NCI-H82 (cell line): ENCODE measurements around the gene BRINP3.

Experiments
- DNase-seq: peaks from one replicate; lab custom pipeline; 2025; lab: John Stamatoyannopoulos, UW

BRINP3 gene

DNA sequence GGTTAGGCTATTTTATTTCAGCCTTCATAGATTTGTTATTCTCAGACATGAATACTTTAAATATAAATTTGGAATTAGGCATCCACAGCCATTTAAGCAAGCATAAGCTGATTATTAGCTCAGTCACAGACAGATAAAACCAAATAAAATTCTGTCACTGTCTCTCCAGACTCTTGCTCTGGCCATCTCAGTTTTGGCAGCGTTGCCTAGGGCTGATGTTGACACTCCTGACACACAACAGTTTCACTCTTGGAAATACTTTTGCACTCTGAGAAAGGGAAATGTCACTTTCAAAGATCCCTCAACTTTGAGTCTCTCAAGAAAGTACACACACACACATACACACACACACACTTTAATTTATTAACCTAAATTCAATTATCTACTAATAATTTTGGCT, 372.7 kb downstream of the BRINP3 start:
- DNase-seq: peak; percentile 94

DNA sequence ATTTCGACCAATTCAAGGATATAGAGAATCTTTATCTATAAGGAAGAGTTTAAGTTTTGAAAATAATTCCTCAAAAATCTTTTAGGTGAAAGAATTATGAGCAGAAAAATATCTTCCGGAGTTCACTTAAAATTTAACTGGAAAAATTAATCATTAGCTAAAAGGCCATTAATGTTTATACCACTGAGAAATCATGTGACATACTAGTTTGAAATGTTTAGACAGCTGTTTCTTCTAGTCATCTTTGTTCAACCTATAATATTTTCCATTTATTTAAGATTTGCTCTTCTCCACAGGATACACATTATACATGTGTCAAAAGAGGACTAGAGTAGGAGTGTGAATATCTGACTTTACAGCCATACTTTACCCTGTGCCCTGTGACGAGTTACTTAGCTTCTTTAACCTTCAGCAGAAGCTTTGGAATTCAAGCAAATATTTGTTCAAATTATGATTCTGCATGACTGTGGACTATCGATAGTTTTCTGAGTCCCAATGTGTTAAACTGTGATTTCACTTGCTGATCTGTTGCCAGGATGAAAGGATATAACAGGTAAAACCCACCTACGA, 374.8 kb downstream of the BRINP3 start:
- DNase-seq: no peak

DNA sequence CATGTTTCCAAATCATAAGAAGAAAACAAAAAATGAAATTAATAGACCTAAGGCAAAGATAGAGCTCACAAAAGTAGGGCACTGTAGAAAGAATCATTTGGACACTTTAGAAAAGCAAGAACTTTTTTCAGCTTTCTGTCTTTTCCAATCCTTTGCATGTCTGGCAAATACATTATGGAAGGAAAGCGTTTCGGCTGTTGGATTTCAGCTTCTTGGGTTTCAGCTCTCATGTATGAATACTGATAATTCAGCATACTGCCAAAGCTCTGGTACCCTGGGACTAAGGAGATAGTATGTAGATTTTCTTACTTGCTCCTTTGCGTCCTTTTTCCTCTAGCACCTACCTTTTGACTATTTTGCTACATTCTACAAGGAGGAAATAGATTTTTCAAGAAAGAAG, 375.9 kb downstream of the BRINP3 start:
- DNase-seq: no peak

DNA sequence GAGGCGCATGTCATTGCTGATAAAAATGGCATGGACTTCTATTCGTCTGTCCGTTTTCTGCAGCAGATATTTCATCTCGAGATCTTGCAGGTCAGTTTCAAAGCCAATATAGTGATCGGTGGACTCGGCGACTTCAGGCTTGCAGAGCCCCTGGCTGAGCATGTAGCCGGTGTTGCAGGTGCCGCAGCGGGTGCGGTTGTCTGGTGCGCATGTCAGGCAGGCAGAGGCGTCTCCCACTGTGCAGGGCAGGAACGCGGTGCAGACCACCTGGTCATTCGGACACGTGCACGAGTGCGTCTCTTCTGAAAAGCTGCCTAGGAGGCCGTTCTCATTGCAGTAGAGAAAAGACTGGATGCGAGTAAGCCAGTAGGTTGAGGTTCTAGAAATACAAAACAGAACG, 378.9 kb downstream of the BRINP3 start:
- DNase-seq: no peak

DNA sequence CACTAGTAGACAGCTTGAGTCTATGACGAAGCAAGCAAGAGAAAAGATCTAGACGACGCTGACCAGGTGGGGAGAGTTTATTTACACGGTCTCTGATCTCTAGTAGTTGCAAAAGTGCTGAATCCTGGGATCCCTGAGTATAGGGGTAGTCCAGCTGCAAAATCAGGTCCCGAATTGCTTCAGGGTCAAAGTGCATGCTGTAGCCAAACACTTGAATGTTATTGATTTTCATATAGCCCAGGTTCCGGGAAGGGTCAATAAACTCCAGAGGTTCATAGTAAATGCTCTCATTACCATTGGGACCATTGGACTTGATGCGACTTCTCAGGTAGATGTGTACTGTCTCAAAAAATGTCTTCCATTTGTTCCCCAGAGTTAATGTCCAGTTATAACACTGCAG, 379.6 kb downstream of the BRINP3 start:
- DNase-seq: no peak

DNA sequence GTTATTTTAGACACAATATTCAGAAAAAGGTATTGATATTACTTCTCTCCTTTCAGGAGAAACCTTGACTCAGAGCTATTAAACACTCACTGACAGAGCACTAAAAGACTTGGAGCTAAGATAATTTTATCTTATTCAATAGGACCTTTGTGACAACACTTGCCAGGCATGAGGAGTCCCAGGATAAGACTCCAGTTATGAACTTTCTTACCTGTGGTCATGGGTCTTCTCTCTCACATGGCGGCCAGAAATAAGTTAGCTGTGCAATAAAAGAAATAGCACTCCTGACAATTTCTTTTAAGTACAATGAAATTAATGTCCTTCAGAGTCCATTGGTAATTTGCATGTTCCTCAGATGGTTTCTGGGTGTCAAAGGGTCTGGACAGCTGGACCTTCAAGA, 382.1 kb downstream of the BRINP3 start:
- DNase-seq: no peak

DNA sequence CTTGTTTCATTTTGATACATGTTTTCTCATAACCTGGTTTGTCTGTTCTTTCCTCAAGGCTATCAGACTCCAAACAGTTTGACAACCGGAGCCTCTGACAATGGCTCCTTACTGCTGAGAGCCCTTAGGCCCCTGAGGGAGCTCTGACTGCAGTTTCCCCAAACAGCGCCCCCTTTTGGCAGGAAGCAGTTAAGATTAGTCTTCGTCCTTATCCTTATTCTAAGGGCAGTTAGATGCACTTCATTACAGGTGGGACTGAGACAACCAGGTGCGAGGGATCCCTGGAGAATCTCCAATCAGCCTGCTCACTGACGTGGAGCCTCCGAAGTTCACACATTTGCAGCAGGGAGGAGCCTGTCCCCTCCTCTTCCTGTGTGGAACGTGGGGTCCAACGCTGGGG, 393.1 kb downstream of the BRINP3 start:
- DNase-seq: peak; percentile 23

DNA sequence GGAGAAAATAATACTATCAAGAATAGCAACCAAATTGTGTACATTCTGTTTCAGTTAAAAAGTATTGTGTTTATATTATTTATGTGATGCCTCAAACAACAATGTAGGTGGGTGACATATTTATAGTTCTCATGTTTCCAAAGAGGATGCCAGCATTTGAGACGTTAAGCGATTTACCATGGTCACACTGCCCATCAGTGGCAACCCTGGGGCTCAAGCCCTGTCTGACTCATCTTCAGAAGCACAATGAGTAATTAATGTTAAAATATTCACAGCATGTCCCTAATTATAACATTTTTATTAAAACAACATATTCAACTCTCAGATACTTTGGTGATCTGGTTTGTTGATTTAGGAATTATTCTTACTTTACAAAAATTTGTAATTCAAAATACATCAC, 409.4 kb downstream of the BRINP3 start:
- DNase-seq: no peak

DNA sequence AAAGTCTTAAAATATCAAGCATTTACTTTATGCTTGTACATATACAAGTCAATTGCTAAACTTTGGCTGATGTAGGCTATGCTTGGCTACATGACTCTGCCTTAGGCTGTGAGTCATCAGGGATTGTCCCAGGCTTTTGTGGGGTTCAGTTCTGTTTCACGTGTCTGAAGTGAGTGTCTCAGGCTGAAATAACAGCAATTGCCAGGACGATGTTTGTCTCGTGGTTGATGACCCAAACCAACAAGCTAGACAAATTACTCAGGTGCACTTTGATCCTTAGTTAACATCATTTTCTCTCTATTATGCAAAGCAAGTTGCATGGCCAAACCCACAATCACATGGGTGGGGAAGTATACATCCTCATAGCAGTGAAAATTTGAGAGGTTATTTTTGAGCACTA, 410.1 kb downstream of the BRINP3 start:
- no peak for DNase-seq

DNA sequence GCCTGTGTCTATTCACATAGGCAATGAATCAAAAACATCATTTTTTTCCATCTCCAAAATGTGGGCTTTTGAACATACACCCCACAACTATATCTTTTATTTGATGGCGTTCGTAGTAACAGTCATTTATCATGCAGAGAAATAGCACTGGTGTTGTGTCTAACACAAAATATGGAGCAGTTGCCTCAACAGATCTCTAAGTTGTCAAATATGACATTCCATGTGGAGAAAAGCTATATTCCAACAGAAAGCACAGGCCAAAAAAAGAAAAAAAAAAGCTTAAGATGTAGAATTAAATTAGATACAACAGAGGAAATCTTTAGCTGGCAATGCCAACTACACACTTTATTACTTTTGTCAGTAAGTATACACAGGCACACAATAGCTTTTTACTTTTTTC, 411.7 kb downstream of the BRINP3 start:
- DNase-seq: no peak

DNA sequence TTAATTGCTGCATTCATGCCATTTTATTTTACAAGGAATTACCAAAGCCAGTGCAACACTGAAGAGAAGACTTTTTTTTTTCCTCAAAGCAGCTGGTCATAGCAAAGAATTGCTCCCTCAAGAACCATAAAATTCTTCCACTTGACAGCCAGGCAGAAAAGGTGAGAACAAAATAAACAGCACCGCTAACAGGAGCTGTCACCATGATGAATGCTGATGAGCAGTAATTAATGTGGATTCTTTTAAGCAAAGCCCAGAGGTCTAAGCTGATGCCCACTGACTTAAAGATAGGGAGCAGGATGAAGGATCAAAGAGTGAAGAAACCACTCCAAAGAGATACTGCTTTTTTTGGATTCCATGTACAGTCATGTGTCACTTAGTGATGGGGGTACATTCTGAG, 428.4 kb downstream of the BRINP3 start:
- DNase-seq: peak; percentile 89
